Stimulated activated CD4-positive, alpha-beta T cell treated with anti-CD3 and anti-CD28 coated beads, Interleukin-4, amount 100 ng/mL, for 4 hours (primary cell): ENCODE measurements around the gene C2orf81.

Experiments used
- DNase-seq, 2 experiments: peaks; one replicate each; pipeline ENCODE4 v3.0.0-alpha.2; 2020

The C2orf81 gene

DNA sequence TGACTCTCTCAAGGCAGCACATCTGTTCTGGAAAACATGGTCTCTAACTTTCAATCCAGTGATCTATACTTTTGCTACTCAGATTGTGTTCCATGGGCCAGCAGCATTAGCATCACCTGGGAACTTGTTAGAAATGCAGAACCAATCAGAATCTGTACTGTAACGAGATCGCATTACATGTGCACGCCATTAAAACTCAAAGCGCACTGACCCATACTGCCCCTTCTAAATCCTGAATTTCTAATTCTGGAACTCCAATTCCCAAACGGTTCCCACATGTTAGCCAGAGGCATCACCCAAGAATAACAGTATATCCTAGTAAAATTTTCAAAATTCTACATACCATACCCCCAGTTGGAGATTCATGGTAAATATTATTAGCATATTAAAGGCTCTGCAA, 30.8 kb downstream of the C2orf81 start:
- DNase-seq, result no peak

DNA sequence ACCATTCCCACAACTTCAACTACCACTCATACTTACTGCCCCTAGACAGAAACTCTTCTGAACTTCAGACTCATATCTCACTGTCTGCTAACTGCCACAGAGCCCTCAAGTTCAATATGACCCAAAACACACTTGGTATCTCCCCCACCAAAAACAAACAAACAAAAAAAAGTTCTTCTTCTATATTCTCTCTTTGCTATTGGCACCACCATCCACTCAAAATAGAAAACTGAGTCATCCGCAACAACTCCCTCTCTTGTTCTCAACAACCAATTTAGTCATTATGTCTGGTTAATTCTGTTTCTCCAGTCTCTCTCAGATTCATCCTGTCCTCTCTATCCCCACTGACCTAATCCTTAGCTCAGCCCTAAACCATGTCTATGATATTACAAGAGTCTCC, 34.1 kb downstream of the C2orf81 start:
- DNase-seq, result no peak

DNA sequence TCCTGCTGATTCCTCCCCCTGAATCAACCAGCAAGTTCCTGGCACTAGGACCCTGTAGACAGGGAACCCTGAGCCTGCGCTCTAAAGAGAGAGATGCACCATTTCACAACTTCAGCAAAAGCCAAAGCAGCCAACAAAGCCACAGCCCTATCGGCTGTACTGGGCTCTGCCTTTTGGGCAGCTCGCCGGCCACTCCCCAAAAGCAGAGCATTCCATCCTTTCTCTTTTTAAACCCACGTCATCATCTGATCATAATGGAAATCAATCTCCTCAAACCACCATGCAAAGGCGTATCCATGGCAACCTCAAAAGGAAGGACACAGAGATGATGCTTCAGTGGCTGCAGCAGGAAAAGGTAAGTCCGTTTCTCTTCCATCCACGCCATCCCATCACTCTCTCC, 36.0 kb downstream of the C2orf81 start:
- no peak for DNase-seq

DNA sequence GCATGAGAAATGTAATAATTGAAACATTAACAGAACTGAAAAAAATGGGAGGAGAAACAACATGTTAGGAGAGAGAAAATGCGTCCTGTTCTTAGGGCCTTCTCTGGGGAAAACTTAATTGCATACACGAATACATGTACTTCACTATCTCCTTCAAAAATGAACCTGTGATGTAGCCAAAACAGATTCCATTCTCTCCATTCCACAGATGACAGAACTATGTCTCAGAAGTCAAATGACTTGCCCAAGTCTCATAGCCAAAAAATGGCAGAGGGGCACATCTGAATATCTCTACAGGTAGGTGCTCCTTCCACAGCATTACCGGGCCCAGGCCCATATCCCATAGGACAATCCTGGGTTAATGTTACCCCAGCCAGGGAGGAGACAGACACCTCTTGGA, 37.4 kb downstream of the C2orf81 start:
- no peak for DNase-seq

DNA sequence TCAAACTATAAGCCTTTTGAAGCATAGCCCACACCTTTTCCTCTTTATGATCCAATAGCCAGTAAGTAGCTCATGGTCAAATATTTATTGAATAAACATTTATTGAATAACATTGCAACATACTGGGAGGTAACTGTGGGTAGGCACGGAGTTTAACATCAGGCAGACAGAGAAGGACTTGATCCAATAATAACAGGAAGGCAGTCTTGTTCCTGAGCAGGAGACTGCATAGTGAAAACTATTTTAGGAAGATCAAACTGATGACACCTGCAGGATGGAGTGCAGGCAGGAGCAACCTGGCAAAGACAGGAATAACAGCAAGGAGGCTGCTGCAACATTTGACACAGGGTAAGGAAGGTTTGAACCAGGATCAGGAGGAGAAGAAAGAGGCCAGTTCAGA, 38.2 kb downstream of the C2orf81 start:
- no peak for DNase-seq

DNA sequence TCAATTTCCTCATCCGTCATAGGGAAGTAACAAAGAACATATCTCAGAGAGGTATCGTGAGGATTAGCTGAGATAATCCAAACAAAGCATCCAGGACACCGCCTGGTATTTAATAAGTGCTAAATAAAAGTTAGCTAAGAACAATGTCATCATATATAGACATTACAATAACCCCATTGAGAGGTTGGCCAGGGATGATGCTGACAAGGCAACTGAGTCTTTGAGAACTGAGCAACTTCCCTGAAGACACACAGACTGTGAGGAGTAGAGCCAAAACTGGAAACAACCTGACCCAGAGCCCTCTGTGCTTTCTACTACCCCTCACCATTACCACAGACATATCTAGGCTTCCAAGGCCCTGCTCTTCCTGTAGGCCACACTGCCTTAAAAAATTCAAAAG, 39.7 kb downstream of the C2orf81 start:
- DNase-seq, result no peak

DNA sequence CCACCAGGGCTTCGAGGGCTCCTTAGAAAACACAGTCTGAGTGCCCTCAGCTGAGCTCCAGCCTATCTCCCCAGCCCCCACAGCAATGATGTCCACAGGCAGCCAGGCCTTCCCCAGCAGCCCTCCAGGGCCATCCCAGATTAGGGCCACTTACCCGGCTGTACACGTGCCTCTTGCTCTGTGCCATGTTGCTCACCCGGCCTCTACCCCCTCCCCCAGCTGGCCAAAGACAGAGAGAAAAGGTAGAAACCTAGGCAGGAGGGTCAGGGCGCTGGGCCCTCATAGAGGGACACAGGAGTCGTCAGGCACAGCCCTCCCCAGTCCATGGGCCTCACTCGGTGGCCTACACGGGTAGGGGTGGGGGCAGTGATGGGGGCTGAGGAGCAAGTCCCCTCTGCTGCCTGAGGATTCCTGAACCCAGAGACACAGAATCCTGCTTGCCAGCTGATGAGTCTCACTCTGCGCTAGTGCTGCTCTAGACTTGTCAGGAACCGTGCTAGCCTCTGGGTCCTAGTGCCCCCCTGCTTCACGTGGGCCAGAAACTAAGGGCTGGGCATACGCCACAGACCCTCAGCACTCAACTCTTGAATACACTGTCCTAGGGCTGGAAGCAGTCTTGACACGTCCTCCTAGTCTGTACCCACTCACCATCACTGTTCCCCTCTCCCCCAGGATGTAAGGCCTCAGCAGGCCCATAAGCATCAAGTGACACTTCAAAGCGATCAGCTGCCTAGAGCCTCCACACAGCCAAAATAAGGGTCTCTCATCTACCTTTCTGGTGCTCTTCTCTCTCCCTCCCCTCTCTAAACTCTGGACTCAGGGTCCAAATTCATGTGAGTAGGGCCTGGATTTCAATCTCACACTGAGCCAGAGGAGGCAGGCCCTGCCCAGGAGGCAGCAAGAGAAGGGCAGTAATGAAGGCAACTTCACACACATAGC, 41.3 kb downstream of the C2orf81 start, which contains the start of gene DCTN1:
TSS of gene DCTN1 (minus strand) at position 461 of the 939 bp plus-strand sequence. CDS start at position 187, 274 bp downstream.
- DNase-seq, result no peak

DNA sequence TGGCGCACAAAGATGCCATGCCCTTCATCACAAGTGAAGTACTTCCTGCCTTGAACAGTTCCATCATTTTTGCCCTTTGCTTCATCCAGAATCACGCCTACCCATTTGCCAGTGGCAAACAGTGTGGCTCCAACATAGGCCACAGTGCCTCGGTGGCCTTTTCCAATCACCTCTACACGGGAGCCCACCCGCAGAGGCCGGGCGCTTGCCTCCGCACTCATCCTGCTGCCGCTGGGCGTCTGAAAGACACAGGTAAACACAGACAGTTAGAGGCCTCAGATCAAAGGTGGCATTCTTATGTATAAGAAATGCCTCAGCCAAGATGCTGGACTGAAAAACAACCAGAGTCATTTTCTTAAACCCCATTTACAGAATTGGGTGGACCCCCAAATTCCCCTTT, 43.4 kb downstream of the C2orf81 start:
- no peak for DNase-seq

DNA sequence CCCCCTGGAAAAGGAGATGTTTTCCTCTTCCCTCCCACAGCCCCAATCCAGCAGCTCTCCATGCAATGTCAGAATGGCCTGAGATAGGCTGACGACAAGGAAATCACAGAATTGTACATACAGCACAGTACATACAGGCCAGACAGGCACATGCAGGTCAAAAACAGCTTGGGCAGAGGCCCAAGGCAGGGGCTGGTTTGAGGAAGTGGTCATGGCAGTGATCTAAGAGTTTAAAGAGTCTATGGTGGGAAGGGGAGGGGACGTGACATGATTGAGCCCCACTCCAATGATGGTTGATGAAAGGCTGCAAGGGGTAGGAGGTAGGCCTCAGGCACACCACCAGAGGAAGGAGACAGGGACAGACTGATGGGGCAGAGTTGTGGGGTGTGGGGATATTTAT, 45.6 kb downstream of the C2orf81 start:
- DNase-seq, result no peak

DNA sequence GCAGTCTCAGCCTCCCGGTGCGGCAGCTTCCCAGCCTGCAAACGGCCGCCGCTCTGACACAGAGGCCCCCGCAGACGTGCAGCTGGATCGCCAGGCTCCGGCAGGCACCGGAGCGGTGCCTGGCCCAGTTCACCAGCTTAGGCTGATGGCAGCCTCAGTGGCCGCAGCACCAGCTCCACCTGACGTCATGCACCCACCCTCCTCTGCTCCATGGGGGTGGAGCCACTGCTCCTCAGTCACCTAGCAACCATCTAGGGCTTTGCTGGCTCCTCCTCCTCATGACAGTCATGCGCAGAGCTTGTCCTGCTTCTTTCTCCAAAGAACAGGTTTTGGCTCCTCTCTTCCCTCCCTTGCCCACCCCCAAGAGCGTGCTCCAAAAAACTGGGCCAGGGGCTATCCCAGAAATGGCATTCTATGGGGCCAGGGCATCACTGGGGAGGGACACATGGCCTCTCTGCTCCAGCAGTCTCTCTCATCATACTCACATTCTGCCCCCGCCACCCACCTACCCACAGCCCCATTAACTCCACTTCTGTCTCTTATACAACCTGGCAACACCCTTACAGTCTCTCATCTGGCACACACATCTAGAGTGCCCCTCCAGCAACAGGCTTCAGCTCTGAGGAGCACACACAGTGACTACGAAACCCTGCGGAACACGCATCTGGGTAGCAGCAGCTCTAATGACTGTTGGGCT, 46.8 kb downstream of the C2orf81 start:
- DNase-seq, result no peak

DNA sequence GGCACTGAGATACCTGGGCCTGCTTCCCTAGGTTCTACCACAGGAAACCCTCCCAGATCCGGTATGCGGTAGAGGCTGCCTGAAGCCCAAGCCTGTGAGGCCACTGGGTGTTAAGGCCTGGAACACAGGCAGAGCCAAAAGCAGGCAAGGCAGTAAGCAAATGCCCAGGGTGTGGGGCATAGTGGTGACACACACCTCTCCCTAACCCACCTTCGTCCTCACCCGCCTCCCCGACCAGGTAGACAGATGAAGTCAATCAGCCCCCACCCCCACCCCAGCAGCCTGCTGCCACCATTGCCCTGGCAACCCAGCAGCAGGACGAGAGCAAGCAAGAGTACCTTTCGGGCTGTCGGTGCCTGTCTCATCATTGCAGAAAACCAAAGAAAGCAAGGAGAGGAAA, 47.4 kb downstream of the C2orf81 start:
- no peak for DNase-seq

DNA sequence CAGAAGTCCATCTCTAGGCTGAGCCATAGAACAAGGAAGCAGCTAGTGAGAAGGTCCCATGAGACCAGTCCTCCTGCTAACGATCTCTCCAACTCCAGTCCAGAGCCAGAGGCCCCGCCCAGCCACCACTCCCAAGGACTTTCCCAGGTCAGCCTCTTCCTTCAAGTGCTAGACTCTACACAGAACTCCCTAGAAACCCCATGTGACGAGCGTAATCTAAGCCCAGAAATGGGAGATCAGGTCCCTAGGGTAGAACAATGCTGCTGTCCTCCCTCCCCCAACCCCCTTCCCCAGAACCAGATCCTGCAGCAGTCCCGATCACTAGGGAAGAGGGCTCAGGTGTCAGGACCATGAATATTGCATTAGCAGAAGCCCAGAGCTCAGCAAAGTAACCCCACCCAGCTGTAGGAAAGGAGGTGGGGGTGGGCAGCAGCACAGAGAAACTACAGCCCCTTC, 48.2 kb downstream of the C2orf81 start:
- no peak for DNase-seq

DNA sequence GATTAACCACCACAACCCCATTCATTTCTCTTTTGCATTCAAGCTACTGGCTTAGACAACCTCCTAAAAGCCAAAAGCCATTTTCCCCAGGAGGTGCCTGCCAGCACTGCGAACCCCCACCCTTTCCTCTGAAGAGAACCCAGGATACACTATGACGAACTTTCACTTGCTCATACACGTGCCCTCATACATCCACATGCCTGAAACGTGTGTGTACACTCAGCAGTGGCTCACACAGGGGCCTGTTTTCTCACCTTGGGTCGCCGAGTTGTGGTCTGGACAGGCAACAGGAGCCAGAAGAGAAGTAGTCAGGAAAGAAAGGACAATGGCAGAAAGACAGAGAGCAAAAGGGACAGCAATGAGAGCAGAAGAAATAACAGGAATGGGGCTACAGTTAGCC, 48.7 kb downstream of the C2orf81 start:
- no peak for DNase-seq

DNA sequence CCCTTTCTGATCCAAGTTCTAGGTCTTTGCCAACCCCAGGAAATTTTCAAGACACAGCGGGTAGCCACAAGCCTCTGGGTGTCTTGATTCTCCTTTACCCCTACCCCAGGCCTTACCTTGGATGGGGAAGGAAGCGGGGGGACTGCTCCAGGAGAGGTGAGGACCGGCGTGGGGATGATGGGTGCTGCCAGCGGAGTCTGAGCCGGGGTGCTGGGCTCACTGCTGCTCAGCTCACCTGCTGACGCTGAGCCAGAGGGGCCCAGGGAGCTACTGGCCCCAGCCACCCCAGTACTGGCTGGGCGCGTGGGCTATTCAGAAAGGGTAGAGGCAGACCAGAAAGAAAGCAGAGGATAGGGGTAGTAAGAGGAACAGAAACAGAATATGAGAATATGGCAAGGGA, 50.0 kb downstream of the C2orf81 start:
- no peak for DNase-seq

DNA sequence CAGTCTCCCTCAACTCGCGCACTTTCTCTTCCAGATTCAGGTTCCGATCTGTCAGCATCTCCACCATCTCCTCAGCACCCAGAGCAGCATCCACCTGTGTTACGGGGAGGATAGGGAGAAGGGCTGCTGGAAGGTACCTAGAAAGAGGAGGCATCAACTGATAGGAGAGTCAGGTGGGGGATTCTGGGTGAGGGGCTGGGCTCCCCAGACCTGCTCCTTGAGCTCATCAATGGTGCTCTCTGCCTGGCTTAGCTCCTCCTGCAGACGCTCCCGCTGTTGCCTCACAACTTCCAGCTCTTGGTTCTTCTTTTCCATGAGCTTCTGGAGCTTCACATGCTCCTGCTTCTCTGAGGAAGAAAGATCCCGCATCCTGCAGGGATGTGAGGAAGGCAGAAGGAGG, 51.4 kb downstream of the C2orf81 start:
- no peak for DNase-seq

DNA sequence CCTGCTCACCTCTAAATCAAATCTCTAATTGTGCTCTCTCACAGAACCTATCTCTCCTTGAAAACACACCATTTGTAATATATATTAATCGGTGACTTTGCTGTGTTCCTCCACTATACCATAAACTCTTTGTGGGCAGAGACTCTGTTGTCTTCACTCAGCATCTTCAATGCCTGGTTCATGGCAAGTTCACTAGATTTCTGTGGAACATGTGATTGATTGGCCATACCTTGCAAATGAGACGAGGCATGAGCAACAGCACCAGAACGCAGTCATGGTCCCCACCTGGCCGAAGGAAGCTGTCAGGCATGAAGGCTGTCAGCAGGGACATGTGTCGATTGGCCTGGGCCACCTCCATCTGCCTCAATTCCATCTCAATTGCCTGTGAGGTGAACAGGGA, 52.9 kb downstream of the C2orf81 start:
- DNase-seq, result no peak

DNA sequence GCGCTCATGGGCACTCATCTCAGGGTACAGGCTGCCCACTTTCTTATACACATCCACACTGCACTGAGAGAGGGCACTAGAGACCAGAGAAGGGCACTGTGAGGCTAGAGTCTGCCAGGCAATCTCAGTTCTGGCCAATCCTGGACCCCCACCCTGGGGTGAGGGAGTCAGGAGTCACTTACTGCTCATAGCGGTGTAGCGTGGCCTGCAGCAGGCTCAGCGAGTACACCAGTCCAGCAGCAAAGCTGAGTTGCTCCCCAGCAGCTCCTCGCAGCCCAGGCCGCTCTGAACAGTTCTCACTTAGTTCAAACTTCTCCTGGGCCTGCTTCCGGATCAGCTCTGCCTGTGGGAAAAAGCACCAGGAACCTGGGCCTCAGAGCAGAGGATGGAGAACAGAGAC, 53.6 kb downstream of the C2orf81 start:
- no peak for DNase-seq

DNA sequence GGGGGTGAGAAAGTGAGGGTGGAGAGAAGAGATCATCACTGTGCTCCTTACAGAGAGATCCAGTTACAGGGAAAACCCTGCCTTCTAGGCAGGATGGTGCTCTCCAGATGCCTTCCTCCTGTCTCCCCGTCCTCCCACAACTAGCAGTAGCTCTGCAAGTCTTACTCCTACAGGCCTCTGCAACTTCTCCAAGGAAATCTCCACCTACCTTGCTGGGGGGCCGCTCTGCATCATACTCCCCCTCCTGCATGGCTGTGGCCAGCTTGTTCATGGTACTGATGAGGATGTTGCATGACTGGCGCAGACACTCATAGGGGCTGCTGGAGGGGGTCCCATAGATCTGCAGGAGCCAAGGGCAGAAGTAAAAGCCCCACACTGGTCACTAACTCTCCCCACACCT, 55.4 kb downstream of the C2orf81 start:
- DNase-seq, result no peak

DNA sequence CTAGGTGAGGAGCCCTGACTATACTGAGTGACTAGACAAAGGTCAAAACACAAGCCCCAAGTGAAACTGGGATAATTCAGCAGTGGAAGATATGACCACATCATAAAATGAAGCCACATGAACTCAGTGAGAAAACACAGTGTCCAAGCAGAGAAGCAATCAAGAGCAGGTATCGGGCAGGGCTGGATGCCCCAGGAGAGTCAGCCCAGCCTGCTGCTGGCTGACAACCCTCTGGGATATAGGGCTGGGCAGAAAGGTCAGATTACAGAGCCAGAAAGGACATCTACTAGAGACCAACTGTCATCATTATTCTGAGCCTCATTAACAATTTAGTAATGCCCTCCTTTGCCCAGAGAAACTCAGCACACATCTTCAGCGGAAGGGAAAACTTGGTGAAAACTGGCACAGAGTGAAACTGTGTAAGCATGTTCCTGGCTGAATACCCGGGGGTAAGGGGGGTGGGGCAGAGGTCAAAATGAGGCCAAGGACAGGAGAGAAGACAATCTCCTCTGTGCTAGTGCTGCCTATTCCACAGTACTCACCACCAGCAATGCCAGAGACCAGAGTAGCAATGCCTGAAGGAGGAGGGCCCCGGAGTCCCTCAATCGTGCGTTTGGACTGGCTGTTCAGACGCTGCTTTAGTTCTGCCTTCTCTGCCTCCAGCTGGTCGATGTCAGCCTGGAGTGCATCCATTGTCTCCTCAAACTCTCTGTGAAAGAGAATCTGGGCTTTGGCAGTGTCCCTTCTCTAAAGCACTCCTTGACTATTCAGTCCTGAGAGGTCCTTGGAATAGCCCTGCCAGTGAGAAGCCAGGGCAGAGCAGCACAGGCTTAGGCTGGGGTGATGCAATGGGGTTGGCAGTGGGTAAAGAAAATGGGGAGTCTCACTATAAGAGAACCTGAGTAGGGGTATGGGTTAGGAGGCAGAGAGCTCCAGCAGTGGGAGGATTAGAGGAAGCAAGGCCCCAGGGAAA, 56.6 kb downstream of the C2orf81 start:
- no peak for DNase-seq
